Endothelial cell of umbilical vein (primary cell): Measurements from ENCODE around the gene TMEM233.

Experiments used
- CTCF ChIP-seq, 2 donors: IDR thresholded peaks; 1 replicate in 1 of 2; 2 replicates in 1 of 2; pipeline ENCODE4 v1.5.1; 2011; ENCODE audit warnings: low read length in 2 of 2, mild to moderate bottlenecking in 2 of 2, moderate library complexity in 2 of 2, control low read depth in 1 of 2, inconsistent platforms in 1 of 2, low read depth in 1 of 2; ENCODE audit not compliant: insufficient read depth in 1 of 2; ENCODE audit errors: extremely low read depth in 1 of 2
- EZH2 ChIP-seq: IDR thresholded peaks from 2 replicates; pipeline ENCODE4 v1.6.1; 2012; ENCODE audit warnings: borderline replicate concordance, low read depth, mild to moderate bottlenecking, moderate library complexity, low read length, inconsistent platforms; ENCODE audit not compliant: severe bottlenecking
- MYC ChIP-seq: IDR thresholded peaks from one replicate; pipeline ENCODE4 v1.6.1; 2011; ENCODE audit warnings: mild to moderate bottlenecking, low read depth, low read length
- POLR2A ChIP-seq: IDR thresholded peaks from 2 replicates; pipeline ENCODE4 v1.6.1; 2012; ENCODE audit warnings: low read depth, mild to moderate bottlenecking, control low read depth, low read length
- POLR2AphosphoS5 ChIP-seq: IDR thresholded peaks from 2 replicates; pipeline ENCODE4 v1.6.1; 2012; ENCODE audit warnings: low read depth, mild to moderate bottlenecking, control low read depth, low read length, moderate library complexity; ENCODE audit not compliant: insufficient read depth

- TF ChIP-seq POLR2A (no peak), CTCF (IDR thresholded peaks at IDR 0.05; ENCODE audit: extremely low read depth in 1 of 2, insufficient read depth in 1 of 2, low read depth in 1 of 2, low read length in 2 of 2) (no peak), POLR2AphosphoS5 (no peak), EZH2 (no peak), MYC (no peak)
These were observed 33.6 kb downstream of the TMEM233 start for GRCh38 chr12:119627019-119627643.
